CD4-positive, CD25-positive, alpha-beta regulatory T cell (primary cell): ENCODE results near the gene HFE. TPM values are rescaled to one million over a fixed set of nuclear protein-coding genes. Genes with fewer than 3 reads are reported as not detected.

Source experiments
- ATAC-seq, 2 donors: fragments of 150-1000 bp; cut with Tn5 transposase; one replicate each; pipeline ENCODE4 v1.10.0; 2021; ENCODE audit warnings: low read depth in 2 of 2, moderate number of reproducible peaks in 2 of 2, moderate library complexity in 1 of 2
- DNase-seq, 3 donors: peaks; one replicate each; pipeline versions ENCODE4 v3.0.0 to v3.0.0-alpha.2; 2012 to 2022; ENCODE audit warnings: mixed read lengths in 1 of 3
- H3K27ac ChIP-seq: one replicate; pipeline ENCODE4 v1.7.0; 2013; ENCODE audit warnings: mild to moderate bottlenecking, low read length; ENCODE audit not compliant: insufficient read depth, poor library complexity, severe bottlenecking
- H3K27me3 ChIP-seq: one replicate; pipeline ENCODE4 v1.7.0; 2013; ENCODE audit warnings: low read length; ENCODE audit not compliant: control insufficient read depth, insufficient read depth
- H3K36me3 ChIP-seq: one replicate; pipeline ENCODE4 v1.7.0; 2013; ENCODE audit warnings: mild to moderate bottlenecking, low read length, moderate library complexity; ENCODE audit not compliant: control insufficient read depth, insufficient read depth
- H3K4me1 ChIP-seq: 2 replicates; pipeline ENCODE4 v1.7.0; 2013; ENCODE audit warnings: mild to moderate bottlenecking, low read length; ENCODE audit not compliant: insufficient read depth, control insufficient read depth, poor library complexity, severe bottlenecking
- H3K4me3 ChIP-seq: one replicate; pipeline ENCODE4 v1.7.0; 2013; ENCODE audit warnings: low read depth, mild to moderate bottlenecking, low read length, moderate library complexity
- H3K9me3 ChIP-seq, 2 experiments: 1 replicate in 1 of 2; 2 replicates in 1 of 2; pipeline ENCODE4 v1.7.0; 2013; ENCODE audit warnings: low read length in 2 of 2, mild to moderate bottlenecking in 1 of 2, moderate library complexity in 1 of 2; ENCODE audit not compliant: control insufficient read depth in 2 of 2
- H3K27ac Mint-ChIP-seq, 3 donors: one replicate each; pipeline ENCODE4 v1.8.0; 2020 to 2022; ENCODE audit warnings: mild to moderate bottlenecking in 3 of 3, mixed read lengths in 3 of 3, moderate library complexity in 2 of 3
- H3K27me3 Mint-ChIP-seq: one replicate; pipeline ENCODE4 v1.8.0; 2022; ENCODE audit warnings: mild to moderate bottlenecking, mixed read lengths
- H3K36me3 Mint-ChIP-seq: one replicate; pipeline ENCODE4 v1.8.0; 2020; ENCODE audit warnings: mixed read lengths
- H3K4me1 Mint-ChIP-seq, 4 donors: one replicate each; pipeline ENCODE4 v1.8.0; 2020 to 2022; ENCODE audit warnings: mixed read lengths in 4 of 4, mild to moderate bottlenecking in 1 of 4
- H3K4me3 Mint-ChIP-seq, 4 donors: one replicate each; pipeline ENCODE4 v1.8.0; 2020 to 2022; ENCODE audit warnings: mild to moderate bottlenecking in 4 of 4, mixed read lengths in 4 of 4, moderate library complexity in 3 of 4
- H3K9me3 Mint-ChIP-seq, 7 donors: one replicate each; pipeline ENCODE4 v1.8.0; 2020 to 2022; ENCODE audit warnings: mixed read lengths in 7 of 7, mild to moderate bottlenecking in 3 of 7, moderate library complexity in 2 of 7
- polyA plus RNA-seq, 4 donors: library from polyadenylated mRNA; unstranded; fragments of 300-500 nt; fragmentation: Illumina TruSeq; gene quantifications; one replicate each; pipeline ENCODE4 v1.2.3, GENCODE V29; 2021
- total RNA-seq: library from RNA; stranded (reverse); gene quantifications from one replicate; pipeline ENCODE4 v1.2.3, GENCODE V29; 2022

Gene HFE
- total and polyA plus RNA-seq, 5 donors from 2014 or later: 1.2 to 2.6 (median 2.5) TPM

- Histone ChIP-seq H3K4me3 (no peak overlapping the region), H3K9me3 (no peaks in the 10 kb centered on the region), H3K27me3 (no peaks in the 10 kb centered on the region), H3K27ac (no peak overlapping the region), H3K4me1 (peaks cover 17% of the 10 kb centered on the region), H3K36me3 (no peaks in the 10 kb centered on the region)
- peaks cover 0 to 3% (median 0%) of the 10 kb centered on the region in 7 donors for H3K9me3 Mint-ChIP-seq
- H3K4me1 Mint-ChIP-seq: peaks cover 5 to 22% (median 12%) of the 10 kb centered on the region in 4 donors
- H3K36me3 Mint-ChIP-seq: no peaks in the 10 kb centered on the region
- peak overlapping the region in 3 of 4 donors; percentile 36 to 73 (median 60) for H3K4me3 Mint-ChIP-seq
- H3K27ac Mint-ChIP-seq: peak overlapping the region in 1 of 3 donors; percentile 71
- ATAC-seq (no peak), DNase-seq (no peak)
- peaks cover 7% of the 10 kb centered on the region for H3K27me3 Mint-ChIP-seq
Observed at GRCh38 chr6:26105109-26105730, 18.0 kb downstream of the HFE start.

DNA sequence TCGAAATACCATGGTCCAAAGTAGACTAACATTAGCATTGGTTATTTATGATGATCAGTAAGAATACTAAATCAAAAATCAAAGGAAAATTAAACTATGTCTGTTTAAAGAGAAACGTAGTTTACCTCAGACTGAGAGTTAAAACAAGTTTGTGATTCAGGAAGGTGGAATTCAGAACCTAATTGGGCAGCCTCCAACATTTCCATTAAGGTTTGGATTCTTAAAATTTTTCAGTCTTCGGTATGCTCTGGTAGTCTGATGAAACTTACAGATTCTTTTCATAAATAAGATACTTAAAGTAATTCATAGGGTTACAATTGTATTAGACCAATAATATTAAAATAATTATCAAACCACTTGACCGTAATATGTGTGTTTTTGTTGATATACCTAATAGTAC, 18.6 kb downstream of the HFE start:
- no peak for DNase-seq
- ATAC-seq: no peak
- no peaks in the 10 kb centered on the region for H3K27me3 ChIP-seq
- H3K9me3 ChIP-seq: no peaks in the 10 kb centered on the region
- no peaks in the 10 kb centered on the region for H3K36me3 ChIP-seq
- Mint-ChIP-seq H3K27ac (no peak overlapping the region), H3K27me3 (peaks cover 5% of the 10 kb centered on the region), H3K36me3 (no peaks in the 10 kb centered on the region), H3K4me3 (no peak overlapping the region), H3K9me3 (peaks cover 0 to 3% (median 0%) of the 10 kb centered on the region in 7 donors), H3K4me1 (peaks cover 5 to 22% (median 12%) of the 10 kb centered on the region in 4 donors)
- H3K4me1 ChIP-seq: peaks cover 17% of the 10 kb centered on the region
- H3K4me3 ChIP-seq: no peak overlapping the region
- H3K27ac ChIP-seq: no peak overlapping the region

GRCh38 chr6:26107935-26108334, 20.7 kb downstream of the HFE start:
- H3K27ac ChIP-seq: no peak overlapping the region
- H3K27me3 ChIP-seq: no peaks in the 10 kb centered on the region
- peaks cover 0 to 3% (median 0%) of the 10 kb centered on the region in 7 donors for H3K9me3 Mint-ChIP-seq
- peaks cover 5 to 19% (median 12%) of the 10 kb centered on the region in 4 donors for H3K4me1 Mint-ChIP-seq
- peaks cover 16% of the 10 kb centered on the region for H3K4me1 ChIP-seq
- H3K4me3 Mint-ChIP-seq: no peak overlapping the region
- peaks cover 5% of the 10 kb centered on the region for H3K27me3 Mint-ChIP-seq
- DNase-seq (no peak), ATAC-seq (no peak)
- no peaks in the 10 kb centered on the region for H3K36me3 Mint-ChIP-seq
- no peak overlapping the region for H3K27ac Mint-ChIP-seq
- no peaks in the 10 kb centered on the region for H3K9me3 ChIP-seq
- H3K36me3 ChIP-seq: no peaks in the 10 kb centered on the region
- H3K4me3 ChIP-seq: no peak overlapping the region

DNA sequence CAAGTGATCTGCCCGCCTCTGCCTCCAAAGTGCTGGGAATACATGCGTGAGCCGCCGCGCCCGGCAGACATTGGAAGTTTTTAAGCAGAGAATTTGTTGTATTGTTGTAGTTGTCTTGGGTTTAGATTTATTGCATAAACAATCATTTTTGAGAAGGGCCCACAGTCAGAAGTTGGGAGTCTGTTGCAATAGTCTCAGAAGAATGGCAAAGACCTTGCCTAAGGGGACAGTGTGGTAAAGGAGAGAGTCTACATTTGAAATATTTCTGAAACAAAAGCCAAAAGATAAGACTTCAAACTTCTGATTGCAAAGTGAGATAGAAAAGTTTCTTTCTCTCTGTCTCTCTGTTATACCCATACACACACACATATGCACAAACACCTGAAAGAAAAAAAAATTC, 22.5 kb downstream of the HFE start:
- Mint-ChIP-seq H3K27ac (no peak overlapping the region), H3K36me3 (no peaks in the 10 kb centered on the region)
- H3K4me3 ChIP-seq: no peak overlapping the region

GRCh38 chr6:26113570-26113969, 26.3 kb downstream of the HFE start:
- Mint-ChIP-seq H3K9me3 (no peaks in the 10 kb centered on the region), H3K4me1 (peaks cover 0 to 6% (median 0%) of the 10 kb centered on the region in 4 donors), H3K4me3 (no peak overlapping the region), H3K36me3 (no peaks in the 10 kb centered on the region), H3K27ac (no peak overlapping the region), H3K27me3 (no peaks in the 10 kb centered on the region)
- no peaks in the 10 kb centered on the region for H3K4me1 ChIP-seq
- H3K4me3 ChIP-seq: no peak overlapping the region
- no peaks in the 10 kb centered on the region for H3K27me3 ChIP-seq
- H3K9me3 ChIP-seq: no peaks in the 10 kb centered on the region
- no peak overlapping the region for H3K27ac ChIP-seq
- ATAC-seq (no peak), DNase-seq (no peak)
- no peaks in the 10 kb centered on the region for H3K36me3 ChIP-seq

More for the DNA sequence above, 22.5 kb downstream of the HFE start:
- Mint-ChIP-seq H3K4me3 (no peak overlapping the region), H3K4me1 (peaks cover 0 to 2% (median 0%) of the 10 kb centered on the region in 4 donors), H3K9me3 (no peaks in the 10 kb centered on the region), H3K27me3 (no peaks in the 10 kb centered on the region)
- Histone ChIP-seq H3K27me3 (no peaks in the 10 kb centered on the region), H3K36me3 (no peaks in the 10 kb centered on the region), H3K27ac (no peak overlapping the region), H3K4me1 (peaks cover 2% of the 10 kb centered on the region), H3K9me3 (no peaks in the 10 kb centered on the region)
- ATAC-seq (no peak), DNase-seq (no peak)

DNA sequence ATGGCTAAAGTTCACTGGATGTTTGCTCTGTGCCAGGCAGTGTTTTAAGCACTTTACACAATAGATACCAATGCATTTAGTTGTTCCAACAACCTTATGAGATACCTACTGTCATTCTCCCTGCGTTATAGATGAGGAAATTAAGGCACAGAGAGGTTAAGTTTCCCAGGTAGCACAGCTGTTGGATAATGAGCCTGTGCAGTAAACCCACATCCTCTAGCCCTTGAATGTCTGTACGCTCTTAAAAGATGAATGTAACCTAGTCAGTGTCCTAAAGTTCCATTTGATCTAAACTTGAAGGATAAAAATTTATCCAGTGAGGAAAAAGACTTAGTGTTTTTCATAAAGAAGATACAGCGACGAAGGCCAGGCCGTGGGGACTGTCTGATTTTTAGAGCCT, 28.0 kb downstream of the HFE start:
- Mint-ChIP-seq H3K27ac (no peak overlapping the region), H3K9me3 (no peaks in the 10 kb centered on the region), H3K4me3 (no peak overlapping the region), H3K27me3 (no peaks in the 10 kb centered on the region), H3K36me3 (no peaks in the 10 kb centered on the region), H3K4me1 (peaks cover 0 to 6% (median 0%) of the 10 kb centered on the region in 4 donors)
- Histone ChIP-seq H3K27ac (no peak overlapping the region), H3K27me3 (no peaks in the 10 kb centered on the region), H3K4me3 (no peak overlapping the region), H3K36me3 (no peaks in the 10 kb centered on the region), H3K9me3 (no peaks in the 10 kb centered on the region), H3K4me1 (no peaks in the 10 kb centered on the region)
- DNase-seq: peak in 1 of 3 donors; percentile 30
- ATAC-seq: no peak

GRCh38 chr6:26116267-26116666, 29.0 kb downstream of the HFE start:
- no peaks in the 10 kb centered on the region for H3K36me3 ChIP-seq
- no peak for DNase-seq
- no peaks in the 10 kb centered on the region for H3K9me3 Mint-ChIP-seq
- no peak overlapping the region for H3K27ac ChIP-seq
- H3K27me3 Mint-ChIP-seq: no peaks in the 10 kb centered on the region
- no peaks in the 10 kb centered on the region for H3K27me3 ChIP-seq
- H3K4me1 Mint-ChIP-seq: peaks cover 0 to 9% (median 6%) of the 10 kb centered on the region in 4 donors
- H3K9me3 ChIP-seq: no peaks in the 10 kb centered on the region
- H3K27ac Mint-ChIP-seq: no peak overlapping the region
- no peaks in the 10 kb centered on the region for H3K4me1 ChIP-seq
- H3K36me3 Mint-ChIP-seq: no peaks in the 10 kb centered on the region
- no peak overlapping the region for H3K4me3 ChIP-seq
- no peak for ATAC-seq
- H3K4me3 Mint-ChIP-seq: no peak overlapping the region

GRCh38 chr6:26118999-26119398, 31.8 kb downstream of the HFE start:
- H3K27me3 ChIP-seq: no peaks in the 10 kb centered on the region
- H3K9me3 Mint-ChIP-seq: peaks cover 0 to 2% (median 0%) of the 10 kb centered on the region in 7 donors
- H3K4me1 ChIP-seq: peaks cover 10% of the 10 kb centered on the region
- H3K27ac ChIP-seq: no peak overlapping the region
- no peak overlapping the region for H3K4me3 Mint-ChIP-seq
- H3K27ac Mint-ChIP-seq: no peak overlapping the region
- ATAC-seq: no peak
- DNase-seq: no peak
- no peak overlapping the region for H3K4me3 ChIP-seq
- H3K36me3 ChIP-seq: no peaks in the 10 kb centered on the region
- H3K4me1 Mint-ChIP-seq: peaks cover 8 to 22% (median 18%) of the 10 kb centered on the region in 4 donors
- peaks cover 9% of the 10 kb centered on the region for H3K27me3 Mint-ChIP-seq
- H3K9me3 ChIP-seq: no peaks in the 10 kb centered on the region
- H3K36me3 Mint-ChIP-seq: no peaks in the 10 kb centered on the region
